Measurements from ENCODE around the gene INSM2. TPM values are rescaled to one million over a fixed set of nuclear protein-coding genes. Genes with fewer than 3 reads are reported as not detected.

The INSM2 gene, protein sequence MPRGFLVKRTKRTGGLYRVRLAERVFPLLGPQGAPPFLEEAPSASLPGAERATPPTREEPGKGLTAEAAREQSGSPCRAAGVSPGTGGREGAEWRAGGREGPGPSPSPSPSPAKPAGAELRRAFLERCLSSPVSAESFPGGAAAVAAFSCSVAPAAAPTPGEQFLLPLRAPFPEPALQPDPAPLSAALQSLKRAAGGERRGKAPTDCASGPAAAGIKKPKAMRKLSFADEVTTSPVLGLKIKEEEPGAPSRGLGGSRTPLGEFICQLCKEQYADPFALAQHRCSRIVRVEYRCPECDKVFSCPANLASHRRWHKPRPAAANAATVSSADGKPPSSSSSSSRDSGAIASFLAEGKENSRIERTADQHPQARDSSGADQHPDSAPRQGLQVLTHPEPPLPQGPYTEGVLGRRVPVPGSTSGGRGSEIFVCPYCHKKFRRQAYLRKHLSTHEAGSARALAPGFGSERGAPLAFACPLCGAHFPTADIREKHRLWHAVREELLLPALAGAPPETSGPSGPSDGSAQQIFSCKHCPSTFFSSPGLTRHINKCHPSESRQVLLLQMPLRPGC
- total RNA-seq: not detected in 2 replicates

GRCh38 chr14:35533357-35534207 is at the start of gene INSM2:
INSM2 (plus strand) TSS chr14:35534164; CDS start chr14:35534253, 89 bp downstream.
- peak; percentile 48 for DNase-seq (ENCODE audit: low read depth)
- H3K4me3 ChIP-seq (ENCODE audit: low read depth, low read length): peak within 1 kb of the TSS; percentile 67
- TF ChIP-seq CTCF (IDR thresholded peaks at IDR 0.05; ENCODE audit: insufficient read depth, low read depth, low read length): no peak

GRCh38 chr14:35492569-35493014 is 41.4 kb upstream of the INSM2 start:
- H3K4me3 ChIP-seq (ENCODE audit: low read depth, low read length): no peak overlapping the region
- TF ChIP-seq CTCF (IDR thresholded peaks at IDR 0.05; ENCODE audit: insufficient read depth, low read depth, low read length): no peak
- DNase-seq (ENCODE audit: low read depth): no peak

- TF ChIP-seq CTCF (IDR thresholded peaks at IDR 0.05; ENCODE audit: insufficient read depth, low read depth, low read length): no peak
- H3K4me3 ChIP-seq (ENCODE audit: low read depth, low read length): no peak overlapping the region
- no peak for DNase-seq (ENCODE audit: low read depth)
These were observed 38.7 kb upstream of the INSM2 start for GRCh38 chr14:35495278-35495677.

- no peak overlapping the region for H3K4me3 ChIP-seq (ENCODE audit: low read depth, low read length)
- no peak for DNase-seq (ENCODE audit: low read depth)
- no peak for TF ChIP-seq CTCF (IDR thresholded peaks at IDR 0.05; ENCODE audit: insufficient read depth, low read depth, low read length)
These were observed 34.8 kb upstream of the INSM2 start for GRCh38 chr14:35499180-35499579.

DNA sequence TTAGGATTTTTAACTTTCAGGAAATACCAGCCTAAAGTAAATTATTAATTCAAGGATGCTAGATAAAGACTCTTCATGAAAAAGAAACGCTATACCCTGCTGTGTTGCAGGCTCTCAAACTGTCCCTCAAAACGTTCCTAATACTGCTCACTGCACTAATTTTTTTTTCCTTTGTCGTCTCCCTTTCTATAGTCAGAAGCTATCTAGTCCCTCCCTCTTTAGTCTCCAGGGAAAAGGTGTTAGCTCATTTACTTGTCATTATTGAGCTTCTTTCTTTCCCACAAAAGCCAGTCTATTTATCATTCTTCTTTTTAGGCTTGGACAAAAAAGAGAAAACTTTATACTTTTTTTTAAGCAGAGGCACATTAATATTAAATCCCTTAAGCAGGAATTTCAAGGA is 30.3 kb upstream of the INSM2 start:
- no peak for DNase-seq (ENCODE audit: low read depth)
- TF ChIP-seq CTCF (IDR thresholded peaks at IDR 0.05; ENCODE audit: insufficient read depth, low read depth, low read length): no peak
- no peak overlapping the region for H3K4me3 ChIP-seq (ENCODE audit: low read depth, low read length)

DNA sequence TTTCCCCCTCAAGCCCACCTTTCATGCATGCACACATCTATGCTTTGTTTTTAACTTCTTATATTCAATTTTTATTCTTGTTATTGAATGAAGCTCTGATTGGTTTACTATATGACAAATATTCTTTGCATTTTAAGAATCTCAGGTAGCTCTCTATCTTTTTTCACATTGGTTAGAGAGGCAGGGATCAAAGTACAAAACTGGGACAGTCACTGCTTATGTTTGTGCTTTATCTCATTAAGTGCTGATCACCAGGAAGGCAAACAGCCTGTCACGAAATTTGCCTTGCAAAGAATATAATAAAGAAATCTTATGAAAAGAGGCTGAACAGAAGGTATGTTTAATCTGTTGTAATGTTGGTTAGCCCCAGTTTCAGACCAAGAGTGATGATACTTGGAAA is 29.7 kb upstream of the INSM2 start:
- TF ChIP-seq CTCF (IDR thresholded peaks at IDR 0.05; ENCODE audit: insufficient read depth, low read depth, low read length): no peak
- no peak overlapping the region for H3K4me3 ChIP-seq (ENCODE audit: low read depth, low read length)
- no peak for DNase-seq (ENCODE audit: low read depth)
